C4-2B (cell line): Measurements from ENCODE around the gene HHIPL1.

Experiments
- ZFX ChIP-seq: fragments of 450-650 bp; IDR thresholded peaks from 2 replicates; pipeline ENCODE4 v1.6.1; 2017
- TF ChIP-seq, protein P1 (sequence below): fragments of 450-650 bp; conservative IDR thresholded peaks from 2 replicates; pipeline ENCODE4 v1.5.1; 2017; ENCODE audit warnings: mild to moderate bottlenecking

DNA sequence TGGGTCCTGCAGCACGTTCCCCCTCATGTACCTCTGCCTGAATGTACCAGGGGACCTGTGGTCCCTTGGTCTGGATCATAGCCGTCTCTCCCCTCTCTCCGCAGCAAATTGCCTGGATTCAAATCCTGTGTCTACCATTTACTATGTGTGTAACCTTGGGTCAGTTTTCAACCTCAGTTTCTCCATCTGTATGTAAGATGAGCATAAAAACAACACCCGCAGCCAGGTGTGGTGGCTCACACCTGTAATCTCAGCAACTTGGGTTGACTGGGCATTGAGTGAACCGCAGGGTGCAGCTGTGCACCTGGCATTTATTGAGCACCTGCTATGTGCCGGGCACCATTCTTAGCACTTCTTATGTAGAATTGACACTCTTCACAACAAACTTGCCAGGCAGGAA is 53.3 kb downstream of the HHIPL1 start:
- TF ChIP-seq, protein P1, sequence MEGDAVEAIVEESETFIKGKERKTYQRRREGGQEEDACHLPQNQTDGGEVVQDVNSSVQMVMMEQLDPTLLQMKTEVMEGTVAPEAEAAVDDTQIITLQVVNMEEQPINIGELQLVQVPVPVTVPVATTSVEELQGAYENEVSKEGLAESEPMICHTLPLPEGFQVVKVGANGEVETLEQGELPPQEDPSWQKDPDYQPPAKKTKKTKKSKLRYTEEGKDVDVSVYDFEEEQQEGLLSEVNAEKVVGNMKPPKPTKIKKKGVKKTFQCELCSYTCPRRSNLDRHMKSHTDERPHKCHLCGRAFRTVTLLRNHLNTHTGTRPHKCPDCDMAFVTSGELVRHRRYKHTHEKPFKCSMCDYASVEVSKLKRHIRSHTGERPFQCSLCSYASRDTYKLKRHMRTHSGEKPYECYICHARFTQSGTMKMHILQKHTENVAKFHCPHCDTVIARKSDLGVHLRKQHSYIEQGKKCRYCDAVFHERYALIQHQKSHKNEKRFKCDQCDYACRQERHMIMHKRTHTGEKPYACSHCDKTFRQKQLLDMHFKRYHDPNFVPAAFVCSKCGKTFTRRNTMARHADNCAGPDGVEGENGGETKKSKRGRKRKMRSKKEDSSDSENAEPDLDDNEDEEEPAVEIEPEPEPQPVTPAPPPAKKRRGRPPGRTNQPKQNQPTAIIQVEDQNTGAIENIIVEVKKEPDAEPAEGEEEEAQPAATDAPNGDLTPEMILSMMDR = no peak
- TF ChIP-seq ZFX = no peak
